ENCODE results near the gene MYH11.
"Not testable (repeated sequence)": the region's sequence is repeated elsewhere in the genome, so short reads cannot be mapped to it uniquely, and the experiment has no call there.

MYH11 gene

GRCh38 chr16:15855704-15856003 is 1.2 kb downstream of the MYH11 start:
- Histone ChIP-seq H3K27me3 (ENCODE audit: insufficient read depth, low read length) (peaks cover 15% of the 10 kb centered on the region; the same call in 1 of the 2 replicates), H3K9me3 (ENCODE audit: low read length) (no peaks in the 10 kb centered on the region), H3K36me3 (ENCODE audit: insufficient read depth, low read length) (no peaks in the 10 kb centered on the region), H3K9ac (ENCODE audit: low read length) (no peak overlapping the region), H3K4me2 (ENCODE audit: low read length) (peak overlapping the region; percentile 6; the same call in 1 of the 2 replicates), H3K9me2 (ENCODE audit: low read depth, low read length) (no peaks in the 10 kb centered on the region), H3K79me2 (ENCODE audit: insufficient read depth, low read length) (no peaks in the 10 kb centered on the region), H3K4me1 (ENCODE audit: insufficient read depth, low read length, severe bottlenecking) (peaks cover 9% of the 10 kb centered on the region), H4K20me1 (ENCODE audit: insufficient read depth, low read length) (no peaks in the 10 kb centered on the region), H2AFZ (ENCODE audit: low read length) (no peak overlapping the region), H3F3A (ENCODE audit: insufficient read depth, low read length) (no peaks in the 10 kb centered on the region), H3K4me3 (ENCODE audit: low read depth, low read length, poor library complexity, severe bottlenecking) (no peak overlapping the region), H3K27ac (ENCODE audit: low read depth, low read length, poor library complexity, severe bottlenecking) (no peak overlapping the region)
- TF ChIP-seq CTCF (IDR thresholded peaks at IDR 0.05; ENCODE audit: low read length) (no peak), EZH2 (IDR thresholded peaks at IDR 0.05; ENCODE audit: borderline replicate concordance, low read length) (no peak)

- peaks cover 9% of the 10 kb centered on the region for H3K4me1 ChIP-seq (ENCODE audit: insufficient read depth, low read length, severe bottlenecking)
- H3K4me3 ChIP-seq (ENCODE audit: low read depth, low read length, poor library complexity, severe bottlenecking), result no peak overlapping the region
- no peak overlapping the region for H2AFZ ChIP-seq (ENCODE audit: low read length)
- H3K79me2 ChIP-seq (ENCODE audit: insufficient read depth, low read length), result no peaks in the 10 kb centered on the region
- no peaks in the 10 kb centered on the region for H3K36me3 ChIP-seq (ENCODE audit: insufficient read depth, low read length)
- no peaks in the 10 kb centered on the region for H4K20me1 ChIP-seq (ENCODE audit: insufficient read depth, low read length)
- no peak for TF ChIP-seq EZH2 (IDR thresholded peaks at IDR 0.05; ENCODE audit: borderline replicate concordance, low read length)
- no peaks in the 10 kb centered on the region for H3F3A ChIP-seq (ENCODE audit: insufficient read depth, low read length)
- no peaks in the 10 kb centered on the region for H3K9me2 ChIP-seq (ENCODE audit: low read depth, low read length)
- peak overlapping the region; percentile 6; the same call in 1 of the 2 replicates for H3K4me2 ChIP-seq (ENCODE audit: low read length)
- no peaks in the 10 kb centered on the region for H3K9me3 ChIP-seq (ENCODE audit: low read length)
- H3K27me3 ChIP-seq (ENCODE audit: insufficient read depth, low read length), result peaks cover 13% of the 10 kb centered on the region; the same call in 1 of the 2 replicates
- no peak overlapping the region for H3K9ac ChIP-seq (ENCODE audit: low read length)
- H3K27ac ChIP-seq (ENCODE audit: low read depth, low read length, poor library complexity, severe bottlenecking), result no peak overlapping the region
Measured at GRCh38 chr16:15854906-15855703, 1.7 kb downstream of the MYH11 start.

GRCh38 chr16:15854061-15854460 is 2.8 kb downstream of the MYH11 start:
- Histone ChIP-seq H3K4me1 (ENCODE audit: insufficient read depth, low read length, severe bottlenecking) (peaks cover 9% of the 10 kb centered on the region), H3K79me2 (ENCODE audit: insufficient read depth, low read length) (no peaks in the 10 kb centered on the region), H3K9ac (ENCODE audit: low read length) (no peak overlapping the region), H3K4me3 (ENCODE audit: low read depth, low read length, poor library complexity, severe bottlenecking) (no peak overlapping the region), H3K27ac (ENCODE audit: low read depth, low read length, poor library complexity, severe bottlenecking) (no peak overlapping the region), H3K36me3 (ENCODE audit: insufficient read depth, low read length) (no peaks in the 10 kb centered on the region), H4K20me1 (ENCODE audit: insufficient read depth, low read length) (no peaks in the 10 kb centered on the region), H3F3A (ENCODE audit: insufficient read depth, low read length) (no peaks in the 10 kb centered on the region), H3K9me2 (ENCODE audit: low read depth, low read length) (no peaks in the 10 kb centered on the region), H3K27me3 (ENCODE audit: insufficient read depth, low read length) (peaks cover 13% of the 10 kb centered on the region; the same call in 1 of the 2 replicates), H2AFZ (ENCODE audit: low read length) (no peak overlapping the region), H3K4me2 (ENCODE audit: low read length) (no peak overlapping the region), H3K9me3 (ENCODE audit: low read length) (no peaks in the 10 kb centered on the region)
- TF ChIP-seq CTCF (IDR thresholded peaks at IDR 0.05; ENCODE audit: low read length), result no peak

- H3K9ac ChIP-seq (ENCODE audit: low read length), result no peak overlapping the region
- no peaks in the 10 kb centered on the region for H4K20me1 ChIP-seq (ENCODE audit: insufficient read depth, low read length)
- no peak overlapping the region for H3K4me2 ChIP-seq (ENCODE audit: low read length)
- H3K36me3 ChIP-seq (ENCODE audit: insufficient read depth, low read length), result no peaks in the 10 kb centered on the region
- H2AFZ ChIP-seq (ENCODE audit: low read length), result no peak overlapping the region
- no peak overlapping the region for H3K4me3 ChIP-seq (ENCODE audit: low read depth, low read length, poor library complexity, severe bottlenecking)
- no peaks in the 10 kb centered on the region for H3F3A ChIP-seq (ENCODE audit: insufficient read depth, low read length)
- H3K27me3 ChIP-seq (ENCODE audit: insufficient read depth, low read length), result peaks cover 13% of the 10 kb centered on the region; the same call in 1 of the 2 replicates
- TF ChIP-seq EZH2 (IDR thresholded peaks at IDR 0.05; ENCODE audit: borderline replicate concordance, low read length) (no peak), CTCF (IDR thresholded peaks at IDR 0.05; ENCODE audit: low read length) (no peak)
- H3K9me2 ChIP-seq (ENCODE audit: low read depth, low read length), result no peaks in the 10 kb centered on the region
- no peak overlapping the region for H3K27ac ChIP-seq (ENCODE audit: low read depth, low read length, poor library complexity, severe bottlenecking)
- H3K4me1 ChIP-seq (ENCODE audit: insufficient read depth, low read length, severe bottlenecking), result peaks cover 9% of the 10 kb centered on the region
- no peaks in the 10 kb centered on the region for H3K79me2 ChIP-seq (ENCODE audit: insufficient read depth, low read length)
- H3K9me3 ChIP-seq (ENCODE audit: low read length), result no peaks in the 10 kb centered on the region
Measured at GRCh38 chr16:15853021-15853420, 3.8 kb downstream of the MYH11 start.

- not testable (repeated sequence) for H3K27me3 ChIP-seq (ENCODE audit: insufficient read depth, low read length); H3K4me2 ChIP-seq (ENCODE audit: low read length); H3K4me3 ChIP-seq (ENCODE audit: low read depth, low read length, poor library complexity, severe bottlenecking)
Measured at GRCh38 chr16:15850555-15850954, 6.3 kb downstream of the MYH11 start.

More at GRCh38 chr16:15850555-15850954, 6.3 kb downstream of the MYH11 start:
- H3K9ac ChIP-seq (ENCODE audit: low read length); H3K9me2 ChIP-seq (ENCODE audit: low read depth, low read length); H4K20me1 ChIP-seq (ENCODE audit: insufficient read depth, low read length); H3K27ac ChIP-seq (ENCODE audit: low read depth, low read length, poor library complexity, severe bottlenecking); H3K4me1 ChIP-seq (ENCODE audit: insufficient read depth, low read length, severe bottlenecking); H3K36me3 ChIP-seq (ENCODE audit: insufficient read depth, low read length); H3K79me2 ChIP-seq (ENCODE audit: insufficient read depth, low read length); H3K9me3 ChIP-seq (ENCODE audit: low read length); H3F3A ChIP-seq (ENCODE audit: insufficient read depth, low read length); H2AFZ ChIP-seq (ENCODE audit: low read length): not testable (repeated sequence)

Data from OCI-LY1 (cell line).